H1 (cell line): ENCODE data around the gene HYAL1. TPM values are rescaled to one million over a fixed set of nuclear protein-coding genes. Genes with fewer than 3 reads are reported as not detected.
A peak's percentile ranks its signal among the peaks of the same experiment; 100 is the strongest.

Experiments
- BRCA1 ChIP-seq: IDR thresholded peaks from 2 replicates; pipeline ENCODE4 v1.6.1; 2012; ENCODE audit warnings: low read depth, low read length, improper control_type of control experiment
- CHD1 ChIP-seq: IDR thresholded peaks from 2 replicates; pipeline ENCODE4 v1.6.1; 2012; ENCODE audit warnings: low read depth, low read length, improper control_type of control experiment
- CHD2 ChIP-seq: IDR thresholded peaks from 2 replicates; pipeline ENCODE4 v1.6.1; 2012; ENCODE audit warnings: low read length, improper control_type of control experiment
- GTF2F1 ChIP-seq: IDR thresholded peaks from 2 replicates; pipeline ENCODE4 v1.6.1; 2012; ENCODE audit warnings: low read depth, low read length, improper control_type of control experiment, borderline replicate concordance
- KDM5A ChIP-seq: fragments of 200-600 bp; IDR thresholded peaks from 2 replicates; pipeline ENCODE4 v1.7.1; 2012; ENCODE audit warnings: mild to moderate bottlenecking, low read length, inconsistent platforms, mixed read lengths
- MAFK ChIP-seq: IDR thresholded peaks from 2 replicates; pipeline ENCODE4 v1.6.1; 2012; ENCODE audit warnings: low read depth, mild to moderate bottlenecking, improper control_type of control experiment, low read length
- NANOG ChIP-seq: IDR thresholded peaks from 2 replicates; pipeline ENCODE4 v1.6.1; 2011; ENCODE audit warnings: low read length, low read depth, mild to moderate bottlenecking, inconsistent platforms; ENCODE audit not compliant: insufficient read depth, poor library complexity, severe bottlenecking
- polyA plus RNA-seq, 7 experiments: library from polyadenylated mRNA; depleted of rRNA in 3 of 7; stranded (reverse) in 5 of 7; unstranded in 2 of 7; fragments of >200 nt in 5 of 7; fragments of 200-250 nt in 2 of 7; gene quantifications; 1 replicate in 5 of 7; 2 replicates in 1 of 7; 4 replicates in 1 of 7; pipeline versions ENCODE4 v1.2.1 to v1.2.3, GENCODE V29; 2011 to 2013; ENCODE audit warnings: missing spikeins in 2 of 7, mixed read lengths in 2 of 7
- total RNA-seq: library from RNA; stranded (reverse); fragmentation: NEBNext Ultra II Directional; extraction: Animal tissue kit (Norgen Biotek cat#: 25700); gene quantifications from 2 replicates; pipeline ENCODE4 v1.2.1, GENCODE V29; 2021
- TF ChIP-seq, protein P1 (sequence below): fragments of 300-600 bp; sonication (generic); IDR thresholded peaks from 2 replicates; pipeline ENCODE4 v1.7.1; 2012; ENCODE audit warnings: low read length, moderate library complexity, mild to moderate bottlenecking, inconsistent platforms; ENCODE audit not compliant: insufficient replicate concordance
- TF ChIP-seq, protein P2 (sequence below): IDR thresholded peaks from 2 replicates; pipeline ENCODE4 v1.6.1; 2011; ENCODE audit warnings: low read length, improper control_type of control experiment

HYAL1 gene
- total and polyA plus RNA-seq, 2 of the 8 experiments (the other 6 are each of a cell fraction or from before 2014, with no cell fraction given), result 2.0 to 5.4 TPM

DNA sequence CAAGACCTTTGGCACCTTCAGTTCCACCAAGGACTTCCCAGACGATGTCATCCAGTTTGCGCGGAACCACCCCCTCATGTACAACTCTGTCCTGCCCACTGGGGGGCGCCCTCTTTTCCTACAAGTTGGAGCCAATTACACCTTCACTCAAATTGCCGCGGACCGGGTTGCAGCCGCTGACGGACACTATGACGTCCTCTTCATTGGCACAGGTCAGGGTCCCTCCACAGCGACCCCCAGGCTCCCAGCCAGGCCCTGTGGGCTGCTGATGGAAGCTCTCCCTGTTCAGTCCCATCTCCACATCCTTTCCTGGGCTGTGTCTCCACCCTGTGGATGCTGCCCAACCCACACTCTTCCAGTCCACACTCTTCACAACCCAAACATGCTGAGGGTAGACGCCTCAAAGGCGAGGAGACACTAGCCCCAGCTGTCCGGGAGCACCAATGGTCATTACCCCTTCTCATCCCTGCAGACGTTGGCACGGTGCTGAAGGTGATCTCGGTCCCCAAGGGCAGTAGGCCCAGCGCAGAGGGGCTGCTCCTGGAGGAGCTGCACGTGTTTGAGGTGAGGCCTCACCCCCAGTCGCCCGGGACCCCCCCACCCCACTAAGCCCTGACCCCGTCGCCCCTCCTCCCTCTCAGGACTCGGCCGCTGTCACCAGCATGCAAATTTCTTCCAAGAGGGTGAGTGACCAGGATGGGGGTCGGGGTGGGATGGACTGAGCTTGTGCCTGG, 28.8 kb downstream of the HYAL1 start (continued):
- TF ChIP-seq, protein P1, sequence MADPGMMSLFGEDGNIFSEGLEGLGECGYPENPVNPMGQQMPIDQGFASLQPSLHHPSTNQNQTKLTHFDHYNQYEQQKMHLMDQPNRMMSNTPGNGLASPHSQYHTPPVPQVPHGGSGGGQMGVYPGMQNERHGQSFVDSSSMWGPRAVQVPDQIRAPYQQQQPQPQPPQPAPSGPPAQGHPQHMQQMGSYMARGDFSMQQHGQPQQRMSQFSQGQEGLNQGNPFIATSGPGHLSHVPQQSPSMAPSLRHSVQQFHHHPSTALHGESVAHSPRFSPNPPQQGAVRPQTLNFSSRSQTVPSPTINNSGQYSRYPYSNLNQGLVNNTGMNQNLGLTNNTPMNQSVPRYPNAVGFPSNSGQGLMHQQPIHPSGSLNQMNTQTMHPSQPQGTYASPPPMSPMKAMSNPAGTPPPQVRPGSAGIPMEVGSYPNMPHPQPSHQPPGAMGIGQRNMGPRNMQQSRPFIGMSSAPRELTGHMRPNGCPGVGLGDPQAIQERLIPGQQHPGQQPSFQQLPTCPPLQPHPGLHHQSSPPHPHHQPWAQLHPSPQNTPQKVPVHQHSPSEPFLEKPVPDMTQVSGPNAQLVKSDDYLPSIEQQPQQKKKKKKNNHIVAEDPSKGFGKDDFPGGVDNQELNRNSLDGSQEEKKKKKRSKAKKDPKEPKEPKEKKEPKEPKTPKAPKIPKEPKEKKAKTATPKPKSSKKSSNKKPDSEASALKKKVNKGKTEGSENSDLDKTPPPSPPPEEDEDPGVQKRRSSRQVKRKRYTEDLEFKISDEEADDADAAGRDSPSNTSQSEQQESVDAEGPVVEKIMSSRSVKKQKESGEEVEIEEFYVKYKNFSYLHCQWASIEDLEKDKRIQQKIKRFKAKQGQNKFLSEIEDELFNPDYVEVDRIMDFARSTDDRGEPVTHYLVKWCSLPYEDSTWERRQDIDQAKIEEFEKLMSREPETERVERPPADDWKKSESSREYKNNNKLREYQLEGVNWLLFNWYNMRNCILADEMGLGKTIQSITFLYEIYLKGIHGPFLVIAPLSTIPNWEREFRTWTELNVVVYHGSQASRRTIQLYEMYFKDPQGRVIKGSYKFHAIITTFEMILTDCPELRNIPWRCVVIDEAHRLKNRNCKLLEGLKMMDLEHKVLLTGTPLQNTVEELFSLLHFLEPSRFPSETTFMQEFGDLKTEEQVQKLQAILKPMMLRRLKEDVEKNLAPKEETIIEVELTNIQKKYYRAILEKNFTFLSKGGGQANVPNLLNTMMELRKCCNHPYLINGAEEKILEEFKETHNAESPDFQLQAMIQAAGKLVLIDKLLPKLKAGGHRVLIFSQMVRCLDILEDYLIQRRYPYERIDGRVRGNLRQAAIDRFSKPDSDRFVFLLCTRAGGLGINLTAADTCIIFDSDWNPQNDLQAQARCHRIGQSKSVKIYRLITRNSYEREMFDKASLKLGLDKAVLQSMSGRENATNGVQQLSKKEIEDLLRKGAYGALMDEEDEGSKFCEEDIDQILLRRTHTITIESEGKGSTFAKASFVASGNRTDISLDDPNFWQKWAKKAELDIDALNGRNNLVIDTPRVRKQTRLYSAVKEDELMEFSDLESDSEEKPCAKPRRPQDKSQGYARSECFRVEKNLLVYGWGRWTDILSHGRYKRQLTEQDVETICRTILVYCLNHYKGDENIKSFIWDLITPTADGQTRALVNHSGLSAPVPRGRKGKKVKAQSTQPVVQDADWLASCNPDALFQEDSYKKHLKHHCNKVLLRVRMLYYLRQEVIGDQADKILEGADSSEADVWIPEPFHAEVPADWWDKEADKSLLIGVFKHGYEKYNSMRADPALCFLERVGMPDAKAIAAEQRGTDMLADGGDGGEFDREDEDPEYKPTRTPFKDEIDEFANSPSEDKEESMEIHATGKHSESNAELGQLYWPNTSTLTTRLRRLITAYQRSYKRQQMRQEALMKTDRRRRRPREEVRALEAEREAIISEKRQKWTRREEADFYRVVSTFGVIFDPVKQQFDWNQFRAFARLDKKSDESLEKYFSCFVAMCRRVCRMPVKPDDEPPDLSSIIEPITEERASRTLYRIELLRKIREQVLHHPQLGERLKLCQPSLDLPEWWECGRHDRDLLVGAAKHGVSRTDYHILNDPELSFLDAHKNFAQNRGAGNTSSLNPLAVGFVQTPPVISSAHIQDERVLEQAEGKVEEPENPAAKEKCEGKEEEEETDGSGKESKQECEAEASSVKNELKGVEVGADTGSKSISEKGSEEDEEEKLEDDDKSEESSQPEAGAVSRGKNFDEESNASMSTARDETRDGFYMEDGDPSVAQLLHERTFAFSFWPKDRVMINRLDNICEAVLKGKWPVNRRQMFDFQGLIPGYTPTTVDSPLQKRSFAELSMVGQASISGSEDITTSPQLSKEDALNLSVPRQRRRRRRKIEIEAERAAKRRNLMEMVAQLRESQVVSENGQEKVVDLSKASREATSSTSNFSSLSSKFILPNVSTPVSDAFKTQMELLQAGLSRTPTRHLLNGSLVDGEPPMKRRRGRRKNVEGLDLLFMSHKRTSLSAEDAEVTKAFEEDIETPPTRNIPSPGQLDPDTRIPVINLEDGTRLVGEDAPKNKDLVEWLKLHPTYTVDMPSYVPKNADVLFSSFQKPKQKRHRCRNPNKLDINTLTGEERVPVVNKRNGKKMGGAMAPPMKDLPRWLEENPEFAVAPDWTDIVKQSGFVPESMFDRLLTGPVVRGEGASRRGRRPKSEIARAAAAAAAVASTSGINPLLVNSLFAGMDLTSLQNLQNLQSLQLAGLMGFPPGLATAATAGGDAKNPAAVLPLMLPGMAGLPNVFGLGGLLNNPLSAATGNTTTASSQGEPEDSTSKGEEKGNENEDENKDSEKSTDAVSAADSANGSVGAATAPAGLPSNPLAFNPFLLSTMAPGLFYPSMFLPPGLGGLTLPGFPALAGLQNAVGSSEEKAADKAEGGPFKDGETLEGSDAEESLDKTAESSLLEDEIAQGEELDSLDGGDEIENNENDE, result no peak
- no peak for TF ChIP-seq BRCA1
- TF ChIP-seq, protein P2, sequence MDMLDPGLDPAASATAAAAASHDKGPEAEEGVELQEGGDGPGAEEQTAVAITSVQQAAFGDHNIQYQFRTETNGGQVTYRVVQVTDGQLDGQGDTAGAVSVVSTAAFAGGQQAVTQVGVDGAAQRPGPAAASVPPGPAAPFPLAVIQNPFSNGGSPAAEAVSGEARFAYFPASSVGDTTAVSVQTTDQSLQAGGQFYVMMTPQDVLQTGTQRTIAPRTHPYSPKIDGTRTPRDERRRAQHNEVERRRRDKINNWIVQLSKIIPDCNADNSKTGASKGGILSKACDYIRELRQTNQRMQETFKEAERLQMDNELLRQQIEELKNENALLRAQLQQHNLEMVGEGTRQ, result no peak
- no peak for TF ChIP-seq KDM5A
- no peak for TF ChIP-seq GTF2F1
- peak; percentile 40 for TF ChIP-seq NANOG
- TF ChIP-seq CHD1, result no peak
- TF ChIP-seq MAFK, result no peak
- TF ChIP-seq CHD2, result no peak
